Spleen (tissue), 11 donors: ENCODE measurements around the gene UBE2G1. TPM values are rescaled to one million over a fixed set of nuclear protein-coding genes. Genes with fewer than 3 reads are reported as not detected.

ENCODE experiments used
- DNase-seq: peaks from one replicate; pipeline ENCODE4 v3.0.0-alpha.2; 2020
- H3K27ac ChIP-seq, 8 donors: fragments of 200-600 bp; sonication (generic) in 7 of 8; 1 replicate in 4 of 8; 2 replicates in 4 of 8; pipeline versions ENCODE4 v1.5.0 to v1.8.0; 2016 to 2021; ENCODE audit warnings: inconsistent platforms in 4 of 8, mild to moderate bottlenecking in 4 of 8, moderate library complexity in 1 of 8
- H3K27me3 ChIP-seq, 7 donors: fragments of 200-600 bp; sonication (generic) in 6 of 7; replicated peaks in 1 of 7; 1 replicate in 4 of 7; 2 replicates in 3 of 7; pipeline versions ENCODE4 v1.5.0 to v1.8.0; 2016 to 2021; ENCODE audit warnings: inconsistent platforms in 3 of 7, mild to moderate bottlenecking in 1 of 7
- H3K36me3 ChIP-seq, 6 donors: fragments of 200-600 bp; sonication (generic) in 5 of 6; 1 replicate in 4 of 6; 2 replicates in 2 of 6; pipeline versions ENCODE4 v1.5.0 to v1.8.0; 2016 to 2021; ENCODE audit warnings: inconsistent platforms in 2 of 6
- H3K4me1 ChIP-seq, 6 donors: fragments of 200-600 bp; sonication (generic) in 5 of 6; 1 replicate in 3 of 6; 2 replicates in 3 of 6; pipeline versions ENCODE4 v1.5.0 to v1.8.0; 2016 to 2021; ENCODE audit warnings: inconsistent platforms in 3 of 6
- H3K4me3 ChIP-seq, 8 donors: fragments of 200-600 bp; sonication (generic) in 7 of 8; 1 replicate in 4 of 8; 2 replicates in 4 of 8; pipeline versions ENCODE4 v1.5.0 to v1.8.0; 2016 to 2021; ENCODE audit warnings: inconsistent platforms in 4 of 8, mild to moderate bottlenecking in 4 of 8, moderate library complexity in 2 of 8
- H3K9me3 ChIP-seq, 8 donors: fragments of 200-600 bp; sonication (generic) in 7 of 8; 1 replicate in 4 of 8; 2 replicates in 4 of 8; pipeline versions ENCODE4 v1.5.0 to v1.8.0; 2016 to 2021; ENCODE audit warnings: inconsistent platforms in 4 of 8
- CTCF ChIP-seq, 11 experiments: fragments of 200-600 bp in 7 of 11; fragments of 450-650 bp in 4 of 11; sonication (generic) in 4 of 11; IDR thresholded peaks in 8 of 11; conservative IDR thresholded peaks in 3 of 11; 1 replicate in 7 of 11; 2 replicates in 4 of 11; pipeline versions ENCODE4 v1.4.0 to v1.8.0; 2016 to 2021; ENCODE audit warnings: antibody characterized with exemption in 11 of 11, inconsistent platforms in 4 of 11, mild to moderate bottlenecking in 1 of 11
- POLR2A ChIP-seq, 3 donors: fragments of 450-650 bp; IDR thresholded peaks; one replicate each; pipeline ENCODE4 v1.5.1; 2017; ENCODE audit warnings: antibody characterized with exemption in 3 of 3, mild to moderate bottlenecking in 1 of 3
- POLR2AphosphoS5 ChIP-seq, 3 donors: sonication (generic); formaldehyde crosslinking; IDR thresholded peaks; one replicate each; pipeline ENCODE4 v1.5.1; 2017; ENCODE audit warnings: antibody characterized with exemption in 3 of 3
- WGBS, 5 donors: extraction: QIAGEN DNeasy Blood & Tissue Kit in 3 of 5; methylation state at CpG; one replicate each; pipeline versions ENCODE4 v1.1.5 to v1.1.7; 2013 to 2018; 5-methylcytosine and 5-hydroxymethylcytosine counted together
- intact Hi-C: fragments of 100-400 bp; cut with DNase I; formaldehyde crosslinking; loops from one replicate; pipeline ENCODE4 v1.15.0; 2023; ENCODE audit warnings: low total_unique reads
- polyA plus RNA-seq, 3 donors: library from polyadenylated mRNA; stranded (reverse); fragments of 200-250 nt; gene quantifications; one replicate each; pipeline ENCODE4 v1.2.1, GENCODE V29; 2013
- total RNA-seq, 7 donors: library from RNA; depleted of rRNA in 3 of 7; stranded (reverse); fragments of >200 nt in 3 of 7; fragmentation: NEBNext Ultra II Directional in 4 of 7; extraction: Animal tissue kit (Norgen Biotek cat#: 25700) in 4 of 7; gene quantifications; one replicate each; pipeline versions ENCODE4 v1.1.0 to v1.2.1, GENCODE V29; 2016 to 2021
- donor health status: healthy with polysubstance abuse.
- donor health status: DM: no; HTN: no; CAD: no; lungs with moderate emphysema.
- donor health status: DM: no; HTN: no; CAD: no.
- donor health status: Bipolar disorder and iron deficiency.
- donor health status: healthy.
- donor health status: DM: no; HTN: no; CAD: no.
- donor health status: DM: yes; HTN: yes; CAD: no.

The UBE2G1 gene
- total and polyA plus RNA-seq, 10 donors, result 10.7 to 59.7 (median 54.1) TPM

GRCh38 chr17:4297351-4297750, 69.1 kb downstream of the UBE2G1 start:
- intact Hi-C loops, result no loop called here
- Histone ChIP-seq H3K9me3 (no peaks in the 10 kb centered on the region), H3K4me1 (peaks cover 0 to 30% (median 2%) of the 10 kb centered on the region in 6 donors), H3K27ac (no peak overlapping the region), H3K36me3 (peaks cover 0 to 50% (median 19%) of the 10 kb centered on the region in 6 donors), H3K27me3 (no peaks in the 10 kb centered on the region), H3K4me3 (no peak overlapping the region)
- 70 to 86% (median 77%) methylated on average over 3 of the region's 3 CpGs for WGBS, 5 donors
- no peak for TF ChIP-seq POLR2A (IDR thresholded peaks at IDR 0.05)
- no peak for TF ChIP-seq POLR2AphosphoS5 (IDR thresholded peaks at IDR 0.05)
- no peak for TF ChIP-seq CTCF (IDR thresholded peaks at IDR 0.05 in 8 of 11, conservative IDR thresholded peaks at IDR 0.05 in 3 of 11)
- no peak for DNase-seq

- Histone ChIP-seq H3K36me3 (peaks cover 0 to 47% (median 18%) of the 10 kb centered on the region in 6 donors), H3K4me3 (no peak overlapping the region), H3K9me3 (no peaks in the 10 kb centered on the region), H3K27me3 (no peaks in the 10 kb centered on the region), H3K4me1 (peaks cover 0 to 30% (median 2%) of the 10 kb centered on the region in 6 donors), H3K27ac (no peak overlapping the region)
- WGBS, 5 donors, result 65 to 77% (median 67%) methylated on average over 4 of the region's 4 CpGs
- DNase-seq, result no peak
- no peak for TF ChIP-seq CTCF (IDR thresholded peaks at IDR 0.05 in 8 of 11, conservative IDR thresholded peaks at IDR 0.05 in 3 of 11)
- intact Hi-C loops, result no loop called here
Observed at GRCh38 chr17:4295686-4296085, 70.8 kb downstream of the UBE2G1 start.

GRCh38 chr17:4293572-4293971, 72.9 kb downstream of the UBE2G1 start:
- H3K27me3 ChIP-seq, result no peaks in the 10 kb centered on the region
- H3K27ac ChIP-seq, result no peak overlapping the region
- no peaks in the 10 kb centered on the region for H3K9me3 ChIP-seq
- WGBS, 5 donors, result 63 to 90% (median 82%) methylated on average over 1 of the region's 1 CpG
- no peak for TF ChIP-seq POLR2A (IDR thresholded peaks at IDR 0.05)
- TF ChIP-seq POLR2AphosphoS5 (IDR thresholded peaks at IDR 0.05), result no peak
- no peak for TF ChIP-seq CTCF (IDR thresholded peaks at IDR 0.05 in 8 of 11, conservative IDR thresholded peaks at IDR 0.05 in 3 of 11)
- no peak overlapping the region for H3K4me3 ChIP-seq
- intact Hi-C loops, result no loop called here
- H3K36me3 ChIP-seq, result peaks cover 0 to 65% (median 30%) of the 10 kb centered on the region in 6 donors
- peaks cover 0 to 30% (median 2%) of the 10 kb centered on the region in 6 donors for H3K4me1 ChIP-seq
- DNase-seq, result no peak

GRCh38 chr17:4287710-4288109, 78.8 kb downstream of the UBE2G1 start:
- Histone ChIP-seq H3K27me3 (no peaks in the 10 kb centered on the region), H3K9me3 (no peaks in the 10 kb centered on the region), H3K36me3 (peaks cover 0 to 86% (median 38%) of the 10 kb centered on the region in 6 donors), H3K4me3 (no peak overlapping the region), H3K27ac (no peak overlapping the region), H3K4me1 (no peaks in the 10 kb centered on the region)
- 94 to 100% (median 96%) methylated on average over 3 of the region's 3 CpGs for WGBS, 5 donors
- intact Hi-C loops, result no loop called here
- DNase-seq, result no peak
- TF ChIP-seq CTCF (IDR thresholded peaks at IDR 0.05 in 8 of 11, conservative IDR thresholded peaks at IDR 0.05 in 3 of 11) (no peak), POLR2AphosphoS5 (IDR thresholded peaks at IDR 0.05) (no peak), POLR2A (IDR thresholded peaks at IDR 0.05) (no peak)
